GM18505 (cell line): ENCODE data around the gene CCDC24.

Experiments used
- ATAC-seq: cut with Tn5 transposase; IDR thresholded peaks from one replicate; pipeline ENCODE4 v1.9.1; 2021; ENCODE audit not compliant: unreplicated experiment
- POLR2A ChIP-seq: IDR thresholded peaks from 4 replicates; pipeline ENCODE4 v1.6.1; 2011; ENCODE audit warnings: borderline replicate concordance; ENCODE audit not compliant: insufficient read depth, insufficient read length; ENCODE audit errors: extremely low read depth

Gene CCDC24

DNA sequence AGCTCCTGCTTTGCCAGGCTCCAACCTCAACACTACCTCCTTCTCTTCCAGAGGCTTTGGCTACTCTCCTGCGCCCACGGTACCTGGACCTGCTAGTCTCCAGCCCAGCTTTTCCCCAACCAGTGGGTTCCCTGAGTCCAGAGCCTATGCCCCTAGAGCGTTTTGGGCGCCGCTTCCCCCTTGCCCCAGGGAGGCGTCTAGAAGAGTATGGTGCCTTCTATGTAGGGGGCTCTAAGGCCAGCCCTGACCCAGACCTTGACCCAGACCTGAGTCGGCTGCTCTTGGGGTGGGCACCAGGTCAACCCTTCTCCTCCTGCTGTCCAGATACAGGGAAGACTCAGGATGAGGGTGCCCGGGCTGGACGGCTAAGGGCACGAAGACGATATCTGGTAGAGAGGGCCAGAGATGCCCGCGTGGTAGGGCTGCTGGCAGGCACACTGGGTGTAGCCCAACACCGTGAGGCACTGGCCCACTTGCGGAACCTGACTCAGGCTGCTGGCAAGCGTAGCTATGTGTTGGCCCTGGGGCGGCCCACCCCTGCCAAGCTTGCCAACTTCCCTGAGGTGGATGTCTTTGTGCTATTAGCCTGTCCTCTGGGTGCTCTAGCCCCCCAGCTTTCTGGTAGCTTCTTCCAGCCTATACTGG is 19.9 kb upstream of the CCDC24 start:
- ATAC-seq = no peak
- no peak for TF ChIP-seq POLR2A

DNA sequence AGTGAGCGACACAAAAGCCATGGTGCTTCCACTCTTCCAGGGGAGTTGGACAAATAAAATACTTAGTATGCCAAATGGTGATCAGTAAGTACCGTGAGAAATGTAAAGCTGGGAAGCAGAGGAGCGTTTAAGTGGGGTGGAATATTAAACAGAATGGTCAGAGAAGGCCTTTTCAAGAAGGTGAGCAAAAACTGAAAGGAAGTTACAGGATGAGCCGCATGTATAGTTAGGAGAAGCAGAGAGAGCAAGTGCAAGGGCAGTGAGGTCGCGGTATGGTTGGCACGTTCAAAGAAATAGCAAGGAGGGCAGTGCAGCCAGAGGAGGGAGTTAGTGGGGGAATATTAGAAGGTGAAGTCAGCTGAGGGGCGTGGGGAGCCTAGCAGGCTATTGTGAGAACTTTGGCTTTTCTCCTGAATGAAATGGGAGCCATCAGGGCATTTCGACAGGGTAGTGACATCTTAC is 17.4 kb upstream of the CCDC24 start:
- ATAC-seq = peak; percentile 0
- TF ChIP-seq POLR2A = no peak

DNA sequence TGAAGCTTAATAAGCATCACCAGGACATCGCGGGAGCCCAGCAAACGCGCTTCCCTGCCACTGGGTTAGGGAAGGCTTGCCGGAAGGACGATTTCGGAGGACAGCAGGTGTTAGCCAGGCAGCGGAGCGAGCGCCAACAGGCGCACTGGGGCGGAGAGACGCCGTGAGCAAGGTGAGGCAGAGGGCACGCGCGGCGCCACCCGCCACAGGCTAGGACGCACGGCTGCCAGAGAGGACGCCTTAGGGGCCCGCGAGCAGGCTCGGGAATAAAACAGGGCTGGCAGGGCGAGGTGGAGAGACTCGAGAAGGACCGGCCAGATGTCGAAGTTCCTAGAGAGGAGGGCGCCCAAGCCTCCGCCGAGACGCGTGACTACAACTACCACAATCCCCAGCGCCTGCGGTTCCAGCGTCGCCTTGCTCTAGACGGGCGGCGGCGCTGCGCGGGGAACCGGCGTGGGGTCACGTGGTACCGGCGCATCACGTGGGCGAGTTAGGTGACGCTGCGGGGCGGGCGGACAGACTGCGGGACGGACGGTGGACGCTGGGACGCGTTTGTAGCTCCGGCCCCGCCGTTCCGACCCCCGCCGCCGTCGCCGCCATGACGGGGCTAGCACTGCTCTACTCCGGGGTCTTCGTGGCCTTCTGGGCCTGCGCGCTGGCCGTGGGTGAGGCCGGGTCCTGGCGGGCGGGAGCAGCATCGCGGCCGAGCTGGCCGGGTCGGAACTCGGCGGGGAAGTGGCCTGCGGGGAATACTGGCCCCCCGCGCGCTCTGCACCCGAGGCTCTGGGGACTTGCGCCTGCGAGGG is 16.8 kb upstream of the CCDC24 start, which contains the start of gene ATP6V0B:
Gene ATP6V0B (plus strand): TSS at position 518 of the 806 bp plus-strand sequence. CDS start 81 bp downstream, at position 599.
- TF ChIP-seq POLR2A = peak; percentile 78
- ATAC-seq = peak; percentile 66

DNA sequence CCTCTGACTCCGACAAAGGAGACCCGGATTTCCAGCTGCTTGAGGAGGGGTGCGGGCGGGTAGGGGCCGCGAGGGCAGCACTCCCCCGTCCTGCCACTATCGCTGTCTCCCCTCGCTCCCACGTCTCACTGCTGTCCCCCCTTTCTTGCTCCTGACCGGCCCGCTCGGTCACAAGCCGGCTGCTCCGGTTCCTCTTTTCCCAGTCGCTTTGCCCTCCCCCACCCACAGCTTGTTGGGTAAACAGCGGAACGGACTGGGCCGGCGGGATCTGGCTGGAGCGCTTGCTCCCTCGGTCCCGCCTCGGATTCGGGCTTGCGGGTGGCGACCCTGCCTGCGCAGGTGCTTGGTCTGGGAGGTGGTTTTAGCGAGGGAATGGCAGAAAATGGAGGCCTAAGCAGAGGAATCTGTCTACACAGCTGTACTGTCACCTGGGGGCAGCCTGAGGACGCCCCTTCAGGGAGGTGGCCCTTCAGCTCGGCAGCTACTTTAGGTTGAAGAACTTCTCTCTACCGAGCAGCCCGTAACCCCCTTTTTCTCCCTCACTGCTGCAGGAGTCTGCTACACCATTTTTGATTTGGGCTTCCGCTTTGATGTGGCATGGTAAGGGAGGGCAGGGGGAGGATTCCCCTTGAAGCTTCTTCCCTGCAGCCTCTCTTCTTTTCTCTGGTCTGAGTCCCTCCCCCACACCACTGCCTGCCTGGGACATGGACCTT is 16.0 kb upstream of the CCDC24 start:
- no peak for ATAC-seq
- no peak for TF ChIP-seq POLR2A

DNA sequence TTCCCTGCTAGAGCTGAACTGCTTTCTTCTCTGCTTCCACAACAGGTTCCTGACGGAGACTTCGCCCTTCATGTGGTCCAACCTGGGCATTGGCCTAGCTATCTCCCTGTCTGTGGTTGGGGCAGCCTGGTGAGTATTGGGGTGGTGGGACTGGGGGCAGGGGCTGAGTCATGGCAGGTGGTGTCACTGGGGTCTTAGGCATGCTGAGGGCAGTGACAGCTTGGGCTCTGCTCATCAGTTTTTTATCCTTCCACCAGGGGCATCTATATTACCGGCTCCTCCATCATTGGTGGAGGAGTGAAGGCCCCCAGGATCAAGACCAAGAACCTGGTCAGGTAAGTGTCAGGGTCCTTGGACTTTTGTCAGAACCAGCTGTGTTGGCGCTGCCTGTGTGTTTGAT is 15.4 kb upstream of the CCDC24 start:
- no peak for ATAC-seq
- TF ChIP-seq POLR2A = no peak

DNA sequence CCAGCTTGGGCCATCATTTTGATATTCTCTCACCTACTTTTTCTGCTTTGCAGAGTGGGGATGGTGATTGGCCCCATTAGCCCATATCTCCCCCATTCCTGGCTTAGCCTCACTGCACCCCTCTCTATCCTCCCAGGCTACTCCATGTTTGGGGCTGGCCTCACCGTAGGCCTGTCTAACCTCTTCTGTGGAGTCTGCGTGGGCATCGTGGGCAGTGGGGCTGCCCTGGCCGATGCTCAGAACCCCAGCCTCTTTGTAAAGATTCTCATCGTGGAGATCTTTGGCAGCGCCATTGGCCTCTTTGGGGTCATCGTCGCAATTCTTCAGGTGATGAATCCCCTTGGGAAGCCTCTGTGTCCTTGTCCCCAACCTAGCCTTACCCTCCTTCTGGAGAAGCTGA is 14.5 kb upstream of the CCDC24 start:
- no peak for ATAC-seq
- TF ChIP-seq POLR2A = no peak

DNA sequence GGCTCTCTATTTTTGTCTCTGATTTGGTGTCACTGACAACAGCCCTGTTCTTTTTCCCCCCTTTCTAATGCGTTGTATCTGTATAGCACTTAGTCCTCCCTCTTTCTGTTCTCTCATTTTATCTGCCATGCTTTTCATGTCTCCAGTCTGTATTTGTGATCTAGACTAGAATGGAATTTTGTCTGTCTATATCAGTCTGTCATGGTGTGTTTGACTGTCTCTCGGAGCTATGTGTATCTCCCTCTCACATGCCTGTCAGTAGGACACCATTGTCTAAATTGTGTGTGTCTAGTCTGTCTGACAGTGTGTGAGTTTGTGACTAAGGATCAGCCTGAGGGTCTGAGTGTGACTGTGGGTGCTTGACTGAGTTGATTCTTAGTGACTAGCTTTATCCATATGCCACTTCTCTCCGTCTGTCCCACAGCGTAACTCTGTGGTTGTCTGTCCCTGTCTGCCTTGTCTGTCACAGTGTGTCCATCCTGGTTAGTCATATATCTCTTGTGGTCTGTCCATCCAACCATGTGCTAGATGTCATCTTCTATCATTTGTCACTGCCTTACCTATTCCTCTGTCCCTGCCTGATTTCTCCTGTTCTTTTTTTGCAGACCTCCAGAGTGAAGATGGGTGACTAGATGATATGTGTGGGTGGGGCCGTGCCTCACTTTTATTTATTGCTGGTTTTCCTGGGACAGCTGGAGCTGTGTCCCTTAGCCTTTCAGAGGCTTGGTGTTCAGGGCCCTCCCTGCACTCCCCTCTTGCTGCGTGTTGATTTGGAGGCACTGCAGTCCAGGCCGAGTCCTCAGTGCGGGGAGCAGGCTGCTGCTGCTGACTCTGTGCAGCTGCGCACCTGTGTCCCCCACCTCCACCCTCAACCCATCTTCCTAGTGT is 13.8 kb upstream of the CCDC24 start:
- no peak for TF ChIP-seq POLR2A
- ATAC-seq = no peak

DNA sequence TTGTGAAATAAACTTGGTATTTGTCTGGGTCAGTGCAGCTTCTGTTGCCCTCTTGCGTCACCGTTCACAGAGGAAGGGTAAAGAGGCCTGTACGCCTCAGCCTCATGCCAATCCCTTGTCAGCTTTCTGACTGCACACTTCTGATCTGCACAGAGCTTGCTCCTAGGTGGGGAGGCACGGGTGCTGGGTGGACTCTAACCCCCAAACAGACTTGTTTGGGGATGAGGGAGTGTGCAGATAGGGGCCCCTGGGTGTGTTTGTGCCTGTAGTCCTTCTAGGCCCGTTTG is 13.2 kb upstream of the CCDC24 start:
- no peak for TF ChIP-seq POLR2A
- ATAC-seq = no peak

DNA sequence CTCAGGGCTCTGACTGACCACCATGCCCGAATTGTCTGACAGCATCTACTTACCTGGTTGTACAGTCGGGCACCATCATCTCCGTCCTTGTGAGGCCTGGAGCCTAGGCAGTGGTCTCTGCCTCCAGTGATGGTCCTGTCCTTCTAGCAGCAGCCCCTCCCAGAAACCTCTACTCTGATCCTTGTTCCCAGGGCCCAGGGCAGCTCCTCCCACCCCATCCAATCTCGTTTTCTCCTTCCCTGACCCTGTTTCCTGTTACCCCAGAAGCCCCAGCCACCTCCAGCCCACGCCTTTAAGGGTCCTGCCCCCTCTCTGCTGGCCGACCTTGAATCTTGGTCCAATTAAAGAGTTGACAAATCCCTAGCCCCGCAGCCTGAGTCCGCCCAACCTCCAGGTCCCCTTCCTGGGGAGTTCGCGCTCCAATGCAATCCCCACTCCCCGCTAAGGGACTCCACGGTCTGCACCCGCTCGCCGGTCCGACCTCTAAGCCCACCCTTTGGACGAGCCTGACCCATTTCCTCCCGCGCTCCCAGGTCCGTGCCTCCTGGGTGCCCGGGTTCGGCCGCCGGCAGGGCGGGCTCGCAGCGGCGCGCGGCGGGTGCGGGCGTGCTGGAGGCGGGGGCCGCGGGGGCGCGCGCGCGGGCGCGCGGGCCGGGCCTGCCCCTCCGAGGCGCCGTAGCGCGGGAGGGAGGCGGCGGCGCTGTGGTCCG is 12.7 kb upstream of the CCDC24 start, which contains the start of gene B4GALT2:
Gene B4GALT2 (plus strand): TSS at position 660 of the 710 bp plus-strand sequence. CDS start 1,951 bp downstream, outside the sequence.
- no peak for ATAC-seq

DNA sequence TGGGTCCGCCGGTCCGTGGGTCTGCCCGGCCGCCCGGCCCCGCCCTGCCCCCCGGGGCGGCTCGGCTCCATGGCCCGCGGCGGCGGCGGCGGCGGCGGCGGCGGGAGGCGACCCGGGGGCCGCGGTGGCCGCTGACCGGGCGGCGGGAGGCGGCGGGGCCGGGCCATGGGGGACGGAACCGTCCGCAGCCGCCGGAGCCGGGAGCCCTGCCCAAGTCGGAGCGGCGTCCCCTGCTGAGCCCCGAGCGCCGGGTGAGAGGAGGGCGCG is 12.2 kb upstream of the CCDC24 start:
- no peak for TF ChIP-seq POLR2A
- no peak for ATAC-seq

More for the DNA sequence above, 12.7 kb upstream of the CCDC24 start, which contains the start of gene B4GALT2:
- no peak for TF ChIP-seq POLR2A

DNA sequence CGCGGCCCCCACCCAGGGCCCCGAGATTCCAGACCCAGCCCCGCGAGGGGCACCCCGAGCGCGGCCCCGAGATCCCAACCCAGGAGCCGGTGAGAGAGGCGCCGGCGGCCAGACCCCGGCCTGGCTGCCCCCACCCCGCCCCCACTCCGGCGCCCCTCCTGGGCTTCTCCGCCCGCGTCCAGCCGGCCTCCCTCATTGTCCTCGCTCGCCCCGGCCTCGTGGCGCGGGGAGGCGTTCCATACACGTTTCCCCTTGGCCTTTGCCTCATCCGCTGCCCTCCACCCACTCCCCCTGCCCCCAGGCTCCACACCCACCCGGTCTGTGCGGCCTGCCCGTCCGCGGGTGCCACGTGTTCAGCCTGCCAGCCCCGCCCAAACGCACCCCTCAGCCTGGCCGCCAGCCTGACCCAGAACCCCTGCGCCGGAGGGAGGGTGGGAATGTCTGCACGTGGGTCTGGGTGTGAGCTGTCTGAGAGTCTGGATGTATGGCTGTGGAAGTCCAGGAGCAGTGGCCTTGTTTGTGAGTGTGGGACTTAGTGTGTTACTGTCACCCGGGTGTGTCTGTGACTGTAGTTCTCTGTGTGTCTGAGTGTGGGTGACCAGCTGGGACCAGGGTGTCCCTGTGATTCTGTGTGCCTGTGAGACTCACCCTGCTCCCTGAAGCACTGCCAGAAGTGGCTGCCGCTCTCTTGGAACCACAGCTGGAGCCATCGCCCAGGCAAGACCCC is 11.7 kb upstream of the CCDC24 start:
- ATAC-seq = no peak
- peak; percentile 13 for TF ChIP-seq POLR2A
